SW 1271 (cell line): ENCODE results near the gene ENAH.
"Not testable (repeated sequence)": the region's sequence is repeated elsewhere in the genome, so short reads cannot be mapped to it uniquely, and the experiment has no call there.

Experiments used
- DNase-seq, 2 experiments: peaks; one replicate each; lab custom pipeline; 2025; lab: John Stamatoyannopoulos, UW

The ENAH gene

DNA sequence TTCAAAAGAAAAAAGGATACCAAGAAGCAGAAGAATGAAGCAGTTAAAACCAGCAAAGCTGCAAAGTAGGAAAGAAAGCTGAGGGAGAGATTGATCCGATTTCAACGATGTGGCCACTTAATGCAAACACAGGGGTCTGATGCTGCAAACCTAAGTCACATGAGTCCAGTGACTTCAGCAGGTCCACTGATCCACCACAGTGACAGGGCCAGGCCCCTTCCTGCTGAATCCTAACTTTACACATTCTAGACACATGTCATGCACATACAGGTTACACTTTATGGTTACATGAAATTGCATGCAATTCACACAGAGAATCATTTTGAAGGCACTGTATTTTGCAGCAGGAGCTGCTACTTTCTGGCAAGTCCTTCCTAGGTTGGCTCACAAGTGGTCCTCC is 166.1 kb downstream of the ENAH start:
- no peak for DNase-seq

DNA sequence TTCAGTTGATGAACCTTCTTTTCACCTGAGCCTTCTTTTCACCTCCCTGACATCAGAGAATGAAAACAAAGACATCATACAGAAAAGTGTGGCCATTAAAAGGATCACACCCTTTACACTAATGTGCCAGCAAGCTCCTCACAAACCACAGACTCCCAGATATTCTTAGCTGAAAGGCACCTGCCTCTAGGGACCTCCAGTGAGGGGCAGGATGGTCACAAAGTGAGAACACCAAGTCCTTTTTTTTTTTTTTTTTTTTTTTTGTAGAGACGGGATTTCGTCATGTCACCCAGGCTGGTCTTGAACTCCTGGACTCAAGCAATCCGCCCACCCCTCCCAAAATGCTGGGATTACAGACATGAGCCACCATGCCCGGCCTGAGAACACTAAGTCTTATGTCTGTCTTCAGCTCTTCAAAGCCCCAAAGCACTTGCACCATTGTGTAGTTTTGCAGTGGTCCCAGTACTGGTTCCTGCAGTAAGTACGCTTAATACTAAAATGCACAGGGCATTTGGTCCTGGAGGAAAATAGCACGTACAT is 166.9 kb downstream of the ENAH start:
- no peak for DNase-seq

DNA sequence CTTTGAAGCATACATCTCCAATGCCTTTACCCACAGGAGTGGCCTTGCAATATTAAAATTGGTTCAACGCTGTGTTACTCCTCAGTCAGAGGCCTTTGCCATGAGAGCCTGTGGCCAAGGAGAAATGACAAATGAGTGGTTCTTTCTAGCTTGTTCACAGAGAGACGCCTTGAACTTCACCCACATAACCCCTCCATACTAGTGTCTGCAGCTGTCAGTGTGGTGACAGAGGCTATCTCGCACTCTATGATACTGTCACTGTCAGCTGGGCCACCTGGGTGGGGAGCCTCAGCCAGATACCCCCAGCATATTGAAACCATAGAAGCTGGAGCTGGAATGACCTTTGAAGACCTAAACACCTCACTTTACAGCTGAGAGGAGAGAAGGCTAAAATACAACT is 167.7 kb downstream of the ENAH start:
- no peak for DNase-seq

DNA sequence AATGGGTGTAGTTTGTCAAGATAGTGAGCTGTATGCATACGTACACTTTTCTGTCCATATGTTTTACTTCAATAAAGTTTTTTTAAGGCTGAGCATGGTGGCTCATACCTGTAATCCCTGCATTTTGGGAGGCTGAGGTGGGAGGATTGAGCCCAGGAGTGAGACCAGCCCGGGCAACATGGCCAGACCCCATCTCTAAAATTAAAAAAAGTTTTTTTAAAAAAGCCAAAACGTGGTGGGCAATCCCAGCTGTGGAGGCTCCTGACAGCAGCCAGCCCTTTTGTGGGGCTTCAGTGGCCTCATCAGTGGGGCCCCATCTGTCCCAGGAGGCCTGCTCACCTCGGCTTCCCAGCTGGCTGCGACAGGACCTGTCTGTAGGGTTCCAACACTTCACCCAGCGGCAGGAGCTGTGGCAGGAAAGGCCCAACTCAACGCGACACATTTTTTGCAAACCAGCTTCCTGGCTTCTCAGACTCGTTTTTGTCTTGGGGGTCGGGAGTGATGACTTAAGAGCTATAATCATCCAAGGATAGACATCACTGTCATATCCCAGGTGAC is 168.2 kb downstream of the ENAH start:
- no peak for DNase-seq

DNA sequence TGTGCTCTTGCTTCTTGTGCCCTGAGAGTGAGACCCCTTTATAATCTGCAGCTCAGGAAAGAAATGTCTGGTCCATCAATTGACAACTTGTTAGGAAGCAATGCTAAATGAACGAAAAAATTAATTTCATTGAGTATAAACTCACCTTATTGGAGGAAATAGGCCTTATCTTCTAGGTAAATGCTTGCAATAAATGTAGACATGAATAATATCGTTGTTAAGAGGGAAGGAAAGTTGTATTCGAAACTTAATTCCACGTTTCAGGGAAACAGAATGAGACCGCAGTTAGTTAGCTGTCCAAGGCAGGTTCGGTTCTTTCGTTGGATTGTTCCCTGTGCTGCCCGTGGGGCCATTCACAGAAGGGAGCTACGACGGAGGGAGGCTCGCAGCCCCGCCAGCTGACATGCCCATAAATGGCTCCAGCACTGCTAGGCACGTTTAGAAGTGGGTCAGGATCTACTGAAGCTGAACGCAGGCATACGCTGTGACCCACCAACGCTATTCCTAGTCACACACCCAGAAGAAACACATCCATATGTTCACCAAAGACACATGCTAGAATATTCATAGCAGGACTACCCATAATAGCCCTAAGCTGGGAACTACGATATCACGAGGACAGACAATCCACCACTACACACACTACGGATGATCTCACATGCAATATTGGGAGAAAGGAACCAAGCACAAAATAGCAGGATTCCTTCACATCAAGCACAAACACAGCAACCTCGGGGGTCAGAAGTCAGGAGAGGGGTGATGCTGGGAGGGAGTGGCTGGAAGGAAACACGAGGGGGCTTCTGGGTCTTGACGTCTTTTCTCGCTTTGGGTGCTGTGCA is 168.9 kb downstream of the ENAH start:
- DNase-seq: no peak

DNA sequence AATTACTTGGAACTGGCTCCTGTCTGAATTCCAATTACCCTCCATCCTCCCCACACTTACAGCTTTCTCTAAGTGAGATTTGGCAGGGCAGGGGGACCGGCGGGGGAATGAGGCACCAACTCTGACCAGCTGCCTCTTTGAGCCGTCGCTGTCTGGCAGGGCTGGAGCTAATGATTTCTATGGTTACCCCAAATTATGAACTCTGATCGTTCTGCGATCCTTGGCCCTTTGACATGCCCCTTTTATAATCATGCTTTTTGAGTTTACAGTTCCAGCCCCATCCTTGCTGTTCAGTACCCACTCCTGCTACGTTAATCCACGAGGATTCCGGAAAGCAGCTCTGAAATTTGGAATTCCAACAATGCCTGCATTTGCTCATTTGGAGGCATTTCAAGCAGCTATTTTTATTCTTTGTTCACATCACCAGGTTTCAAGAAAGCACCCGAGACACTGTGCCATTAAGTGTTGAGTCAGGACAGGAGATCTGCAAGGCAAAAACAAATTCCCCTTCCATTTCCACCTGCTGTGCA is 170.4 kb downstream of the ENAH start:
- no peak for DNase-seq

- DNase-seq: no peak
These were observed 171.2 kb downstream of the ENAH start for GRCh38 chr1:225481738-225482137.

DNA sequence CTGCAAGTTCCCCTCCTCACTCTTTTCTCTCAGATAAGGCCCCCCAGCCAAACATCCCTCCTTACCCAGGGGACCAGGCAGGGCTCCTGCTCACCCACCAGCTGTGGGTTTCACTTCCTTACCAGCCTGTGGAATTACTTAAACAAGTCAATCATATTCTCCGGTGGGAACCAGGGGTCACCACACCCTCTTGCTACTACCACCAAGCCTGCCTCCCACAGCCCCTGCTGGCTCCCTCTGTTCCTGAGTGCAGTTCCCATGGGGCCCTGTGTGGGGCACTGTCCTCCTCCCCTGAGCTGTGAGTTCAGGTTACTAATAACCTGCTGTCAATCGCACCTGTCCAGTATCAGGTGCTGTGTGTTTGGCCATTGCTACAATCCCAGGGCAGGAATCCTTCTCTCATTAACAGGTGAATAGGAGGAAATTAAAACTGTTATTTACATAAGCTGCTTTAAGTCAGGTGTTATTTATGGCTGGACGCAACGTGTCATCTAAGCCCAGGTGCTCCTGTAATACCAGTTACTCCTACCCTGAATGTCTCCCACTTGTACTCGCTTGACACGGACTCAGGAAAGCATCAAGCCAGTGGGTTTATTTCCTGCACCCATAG is 172.0 kb downstream of the ENAH start:
- DNase-seq: peak in 1 of 2 experiments; percentile 6

DNA sequence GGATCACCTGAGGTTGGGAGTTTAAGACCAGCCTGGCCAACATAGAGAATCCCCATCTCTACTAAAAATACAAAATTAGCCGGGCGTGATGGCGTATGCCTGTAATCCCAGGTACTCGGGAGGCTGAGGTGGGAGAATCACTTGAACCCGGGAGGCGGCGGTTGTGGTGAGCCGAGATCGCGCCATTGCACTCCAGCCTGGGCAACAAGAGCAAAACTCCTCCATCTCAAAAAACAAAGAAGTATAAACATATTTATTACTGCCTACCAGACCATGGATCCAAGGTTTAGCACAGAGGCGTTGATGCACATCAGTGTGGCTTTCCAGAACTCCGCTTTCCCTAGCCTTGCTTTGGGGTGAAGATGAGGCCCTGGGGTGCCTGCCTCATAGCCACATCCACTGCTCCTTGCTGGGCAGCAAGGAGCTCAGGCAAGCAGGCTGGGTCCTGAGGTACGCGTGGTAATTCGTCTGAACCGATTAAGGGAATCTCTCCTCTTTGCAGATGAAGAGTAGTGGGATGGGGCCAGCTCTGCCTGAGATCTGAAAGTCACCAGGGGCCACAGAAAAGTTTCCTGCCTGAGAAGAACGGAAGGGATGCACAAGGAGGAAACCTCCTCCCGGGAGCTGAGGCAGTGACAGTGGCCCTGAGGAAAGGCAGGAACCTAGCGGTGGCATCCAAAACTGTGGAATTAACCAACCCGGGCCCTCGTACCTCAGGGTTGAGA is 172.8 kb downstream of the ENAH start:
- DNase-seq: no peak

- DNase-seq: no peak
These were observed 173.6 kb downstream of the ENAH start for GRCh38 chr1:225479341-225479740.

DNA sequence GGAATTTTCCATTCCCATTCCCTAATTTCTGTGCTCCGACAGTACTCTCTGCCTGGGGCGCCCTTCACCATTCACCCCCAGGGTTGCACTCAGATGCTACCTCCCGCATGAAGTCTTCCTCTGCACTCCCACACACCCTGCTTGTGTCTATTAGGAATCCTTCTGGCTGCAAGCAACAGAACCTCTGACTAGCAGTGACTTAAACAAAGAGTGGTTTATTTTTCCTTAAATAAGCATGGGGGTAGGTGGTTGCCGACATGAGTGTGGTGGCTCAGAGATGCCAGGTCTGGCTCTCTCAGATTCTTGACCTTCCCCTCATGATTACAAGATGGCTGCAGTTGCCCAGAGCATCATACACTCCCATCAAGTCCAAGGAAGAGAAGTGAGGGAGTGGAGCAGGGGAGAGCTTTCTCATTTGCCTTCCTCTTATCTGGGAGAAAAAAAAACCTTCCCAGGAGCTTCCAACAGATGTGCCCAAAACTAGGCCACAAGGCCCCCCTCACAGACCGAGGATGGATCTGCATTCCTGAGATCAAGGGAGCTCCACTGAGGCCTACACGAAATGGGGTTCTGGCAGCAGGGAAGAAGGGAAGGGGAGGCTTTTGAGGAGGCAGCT is 175.5 kb downstream of the ENAH start:
- DNase-seq: no peak

GRCh38 chr1:225476538-225476988 is 176.4 kb downstream of the ENAH start:
- no peak for DNase-seq

DNA sequence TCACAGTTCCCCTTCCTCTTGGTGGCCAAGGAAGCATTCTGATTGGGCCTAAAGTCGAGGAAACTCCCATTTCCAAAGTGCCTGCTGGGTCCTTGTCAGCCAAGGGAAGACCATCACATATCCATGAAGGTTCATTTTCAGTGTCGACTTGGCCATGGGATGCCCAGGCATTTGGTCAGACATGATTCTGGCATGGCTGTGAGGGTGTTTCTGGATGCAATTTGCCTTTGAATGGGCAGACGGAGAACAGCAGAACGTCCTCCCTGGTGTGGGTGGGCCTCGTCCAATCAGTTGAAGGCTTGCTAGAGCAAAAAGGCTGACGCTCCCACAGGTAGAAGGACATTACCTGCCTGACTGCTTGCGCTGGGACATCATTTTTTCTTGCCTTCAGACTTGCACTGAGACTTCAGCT is 176.8 kb downstream of the ENAH start:
- DNase-seq: no peak

DNA sequence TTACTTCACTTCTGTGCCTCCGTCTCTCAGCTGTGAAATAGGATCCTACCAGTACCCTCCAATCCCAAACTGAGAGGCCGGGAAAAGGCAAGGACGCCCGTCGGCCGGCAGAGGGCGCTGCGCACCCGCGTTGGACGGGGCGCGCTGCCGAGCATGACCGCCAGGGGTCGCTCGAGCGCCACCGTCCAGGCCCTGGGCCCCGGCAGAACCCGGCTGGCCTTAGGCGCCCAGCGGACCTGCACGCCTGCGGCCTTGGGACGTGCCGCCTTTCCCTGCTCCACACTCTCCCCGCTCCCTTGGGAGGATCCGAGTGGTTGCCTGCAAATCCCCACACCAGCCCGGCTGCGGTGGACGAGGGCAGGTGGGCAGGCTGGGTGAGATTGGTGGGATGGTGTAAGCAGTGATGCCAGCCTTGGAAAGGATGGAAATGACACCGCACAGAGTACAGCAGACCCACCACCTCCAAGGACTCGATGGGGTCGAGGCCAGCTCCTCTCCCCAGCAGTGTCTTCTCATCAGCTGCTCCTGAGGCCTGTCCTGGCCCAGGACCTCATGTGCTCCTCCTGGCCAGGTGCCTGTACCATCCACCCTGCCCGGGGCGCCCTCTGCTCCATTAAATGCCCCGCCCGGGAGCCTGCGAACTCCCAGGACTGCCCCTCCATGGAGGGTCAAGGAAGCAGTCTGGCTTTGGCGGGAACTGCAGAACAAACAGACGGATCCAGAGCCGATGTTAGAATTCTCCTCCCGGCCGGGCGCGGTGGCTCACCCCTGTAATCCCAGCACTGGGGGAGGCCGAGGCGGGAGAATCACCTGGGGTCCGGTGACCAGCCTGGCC is 177.7 kb downstream of the ENAH start:
- peak in 1 of 2 experiments; percentile 23 for DNase-seq

DNA sequence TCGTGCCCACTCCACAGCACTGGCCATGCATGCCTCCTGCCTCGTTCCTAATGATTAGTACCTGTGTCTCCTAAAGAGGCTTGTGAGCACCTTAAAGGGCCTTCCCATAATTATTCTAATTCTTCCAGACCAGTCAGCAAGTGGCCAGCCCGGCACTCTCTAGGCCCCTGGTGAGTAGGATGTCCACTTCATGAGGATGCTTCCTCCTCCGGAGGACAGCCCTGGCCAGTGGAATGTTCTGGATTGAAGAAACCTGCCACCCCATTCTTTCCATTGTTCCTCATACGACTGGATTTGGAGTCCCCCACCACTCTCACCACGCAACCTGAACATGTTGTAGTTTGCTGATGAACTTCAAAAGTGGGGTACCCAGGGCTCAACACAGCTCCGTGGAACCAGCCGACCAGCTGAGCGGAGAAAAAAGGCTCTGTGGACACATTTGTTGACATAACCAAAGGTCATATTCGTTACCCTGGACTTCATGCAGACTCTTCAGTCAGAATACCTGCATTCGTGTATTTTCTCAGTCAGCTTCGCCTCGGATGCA is 178.4 kb downstream of the ENAH start:
- DNase-seq: no peak

DNA sequence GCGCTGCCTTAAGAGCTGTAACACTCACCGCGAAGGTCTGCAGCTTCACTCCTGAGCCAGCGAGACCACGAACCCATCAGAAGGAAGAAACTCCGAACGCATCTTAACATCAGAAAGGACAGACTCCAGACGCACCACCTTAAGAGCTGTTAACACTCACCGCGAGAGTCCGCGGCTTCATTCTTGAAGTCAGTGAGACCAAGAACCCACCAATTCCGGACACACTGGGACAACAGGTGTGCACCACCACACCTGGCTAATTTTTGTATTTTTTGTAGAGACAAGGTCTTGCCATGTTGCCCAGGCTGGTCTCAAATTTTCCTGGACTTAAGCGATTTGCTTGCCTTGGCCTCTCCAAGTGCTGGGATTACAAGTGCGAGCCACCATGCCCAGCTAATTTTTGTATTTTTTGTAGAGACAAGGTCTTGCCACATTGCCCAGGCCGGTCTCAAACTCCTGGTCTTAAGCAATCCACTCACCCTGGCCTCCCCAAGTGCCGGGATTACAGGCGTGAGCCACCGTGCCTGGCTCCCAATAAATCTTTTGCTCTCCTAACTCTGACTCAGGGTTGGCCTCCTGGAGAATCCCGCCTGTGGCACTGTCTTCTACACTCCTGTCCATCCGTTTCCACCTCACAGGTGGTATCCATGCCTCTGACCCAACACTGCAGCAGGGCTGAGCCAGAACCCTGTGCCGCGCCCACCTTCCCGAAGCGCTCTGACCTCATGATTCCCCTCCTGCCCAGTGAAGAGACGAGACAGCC is 179.1 kb downstream of the ENAH start:
- not testable (repeated sequence) for DNase-seq

DNA sequence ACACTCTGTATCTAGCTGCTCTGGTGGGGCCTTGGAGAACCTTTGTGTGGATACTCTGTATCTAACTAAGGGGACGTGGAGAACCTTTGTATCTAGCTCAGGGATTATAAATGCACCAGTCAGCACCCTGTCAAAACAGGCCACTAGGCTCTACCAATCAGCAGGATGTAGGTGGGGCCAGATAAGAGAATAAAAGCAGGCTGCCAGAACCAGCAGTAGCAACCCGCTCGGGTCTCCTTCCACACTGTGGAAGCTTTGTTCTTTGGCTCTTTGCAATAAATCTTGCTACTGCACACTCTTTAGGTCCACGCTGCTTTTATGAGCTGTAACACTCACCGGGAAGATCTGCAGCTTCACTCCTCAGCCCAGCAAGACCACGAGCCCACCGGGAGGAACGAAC is 179.7 kb downstream of the ENAH start:
- not testable (repeated sequence) for DNase-seq

DNA sequence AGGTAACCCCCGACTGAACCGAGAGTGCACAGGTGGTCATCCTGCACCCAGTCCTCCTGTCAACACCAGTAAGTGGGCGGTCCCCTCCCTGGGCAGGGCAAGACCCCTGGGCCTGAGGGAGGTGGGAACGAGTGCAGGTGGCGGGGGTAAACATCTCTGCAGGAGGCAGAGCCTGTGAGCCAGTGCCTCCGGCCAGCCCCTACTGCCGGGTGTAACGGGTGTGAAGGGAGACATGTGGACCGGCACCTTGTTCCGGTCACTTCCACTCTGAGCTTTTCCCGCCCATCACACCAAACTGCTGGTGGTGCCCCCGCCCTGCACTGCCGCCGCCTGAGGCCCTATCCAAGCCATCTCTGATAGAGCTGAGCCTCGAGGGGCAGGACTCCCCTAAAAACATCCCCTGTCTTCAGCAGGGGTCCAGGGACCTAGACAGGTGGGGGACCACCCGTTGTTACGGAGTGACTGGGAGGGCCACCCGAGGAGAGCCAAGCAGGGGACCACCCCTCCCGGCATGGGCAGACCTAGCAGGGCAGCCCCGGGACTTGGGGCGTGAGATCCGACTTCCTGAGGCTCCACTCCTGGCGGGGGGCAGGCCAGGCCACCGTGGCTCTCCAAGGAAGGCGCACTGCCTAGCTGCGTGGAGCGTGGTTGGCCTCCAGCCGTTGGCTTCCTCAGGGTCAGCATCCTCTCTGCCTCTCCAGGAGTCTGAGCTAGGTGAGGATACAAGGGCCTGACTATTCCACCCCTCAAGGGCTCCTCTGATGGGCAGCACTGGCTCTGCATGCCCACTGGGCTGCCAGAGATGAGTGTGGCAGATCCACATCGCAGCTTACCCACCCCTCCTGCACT is 181.2 kb downstream of the ENAH start:
- no peak for DNase-seq

DNA sequence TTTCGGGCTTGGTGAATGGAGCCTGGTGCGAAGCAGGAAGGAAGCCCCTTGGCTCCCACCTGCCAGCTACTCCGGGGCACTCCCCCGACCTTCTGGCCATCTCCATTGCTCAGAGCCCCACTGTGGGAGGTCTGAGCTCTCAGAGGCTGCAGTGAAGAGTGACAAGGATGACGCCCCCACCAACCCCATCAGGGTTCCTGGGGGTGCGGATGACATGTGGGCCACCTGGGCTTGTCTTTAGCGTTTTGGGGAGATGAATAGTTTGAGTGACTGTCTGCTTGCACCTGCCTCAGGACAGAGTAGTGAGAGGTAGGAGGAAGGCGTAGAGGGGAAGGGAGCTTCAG is 181.8 kb downstream of the ENAH start:
- no peak for DNase-seq
